Suprapubic skin (tissue), 4 donors: ENCODE data around the gene SLC10A3.

Experiments
- EP300 ChIP-seq: sonication (generic); formaldehyde crosslinking; IDR thresholded peaks from one replicate; pipeline ENCODE4 v1.6.1; 2017; ENCODE audit warnings: antibody characterized with exemption
- POLR2A ChIP-seq, 2 donors: fragments of 450-650 bp; IDR thresholded peaks; one replicate each; pipeline ENCODE4 v1.6.1; 2017; ENCODE audit warnings: antibody characterized with exemption in 2 of 2, mild to moderate bottlenecking in 2 of 2, moderate library complexity in 2 of 2
- POLR2AphosphoS5 ChIP-seq, 3 donors: sonication (generic); formaldehyde crosslinking; IDR thresholded peaks; one replicate each; pipeline ENCODE4 v1.6.1; 2017; ENCODE audit warnings: antibody characterized with exemption in 3 of 3
- TF ChIP-seq, protein P1 (sequence below), 2 donors: fragments of 200-600 bp in 1 of 2; fragments of 450-650 bp in 1 of 2; sonication (generic) in 1 of 2; IDR thresholded peaks; one replicate each; pipeline ENCODE4 v1.5.1; 2016 to 2019; ENCODE audit warnings: antibody characterized with exemption in 2 of 2, mild to moderate bottlenecking in 1 of 2, moderate library complexity in 1 of 2

DNA sequence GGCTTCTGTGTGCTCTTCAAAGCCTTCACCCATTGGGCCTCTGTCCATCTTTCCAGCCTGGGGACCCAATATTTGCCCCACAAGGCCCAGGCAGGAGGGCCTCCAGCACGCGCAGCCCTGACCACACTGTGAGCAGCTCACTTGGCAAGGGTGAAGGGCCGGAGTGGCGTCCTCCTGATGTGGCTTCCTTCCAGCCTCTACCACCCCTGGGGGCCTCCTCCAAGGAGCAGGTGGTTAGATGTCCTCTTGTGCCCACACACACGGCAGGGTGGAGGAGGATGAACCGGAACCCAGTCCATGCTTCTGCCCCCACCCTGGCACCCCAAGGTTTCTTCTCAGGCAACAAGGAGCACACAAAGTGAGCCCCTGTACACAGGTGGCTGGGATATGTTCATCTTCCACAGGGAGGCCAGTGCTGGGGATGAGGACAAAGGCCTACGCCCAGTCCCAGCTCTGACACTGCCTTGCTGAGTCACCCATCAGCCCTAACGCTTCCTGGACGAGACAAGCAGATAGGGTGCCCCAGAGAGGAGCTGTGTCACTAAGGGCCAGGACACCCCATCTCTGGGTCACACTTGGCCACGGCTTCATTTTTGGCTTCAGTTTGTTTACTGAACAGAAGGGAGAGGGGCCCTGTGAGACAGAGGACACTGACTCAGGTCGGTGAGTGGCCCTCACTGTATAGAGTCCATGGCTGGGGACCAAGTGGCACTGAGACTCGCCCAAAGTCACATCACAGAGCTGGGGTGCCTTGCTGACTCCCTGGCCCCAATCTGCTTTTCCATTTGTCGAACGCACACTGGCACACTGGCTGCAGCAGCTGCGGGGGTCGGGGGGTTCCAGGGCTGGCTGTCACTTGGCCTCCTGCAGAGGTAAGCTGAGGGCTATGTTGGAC is 5.9 kb downstream of the SLC10A3 start:
- TF ChIP-seq, protein P1, sequence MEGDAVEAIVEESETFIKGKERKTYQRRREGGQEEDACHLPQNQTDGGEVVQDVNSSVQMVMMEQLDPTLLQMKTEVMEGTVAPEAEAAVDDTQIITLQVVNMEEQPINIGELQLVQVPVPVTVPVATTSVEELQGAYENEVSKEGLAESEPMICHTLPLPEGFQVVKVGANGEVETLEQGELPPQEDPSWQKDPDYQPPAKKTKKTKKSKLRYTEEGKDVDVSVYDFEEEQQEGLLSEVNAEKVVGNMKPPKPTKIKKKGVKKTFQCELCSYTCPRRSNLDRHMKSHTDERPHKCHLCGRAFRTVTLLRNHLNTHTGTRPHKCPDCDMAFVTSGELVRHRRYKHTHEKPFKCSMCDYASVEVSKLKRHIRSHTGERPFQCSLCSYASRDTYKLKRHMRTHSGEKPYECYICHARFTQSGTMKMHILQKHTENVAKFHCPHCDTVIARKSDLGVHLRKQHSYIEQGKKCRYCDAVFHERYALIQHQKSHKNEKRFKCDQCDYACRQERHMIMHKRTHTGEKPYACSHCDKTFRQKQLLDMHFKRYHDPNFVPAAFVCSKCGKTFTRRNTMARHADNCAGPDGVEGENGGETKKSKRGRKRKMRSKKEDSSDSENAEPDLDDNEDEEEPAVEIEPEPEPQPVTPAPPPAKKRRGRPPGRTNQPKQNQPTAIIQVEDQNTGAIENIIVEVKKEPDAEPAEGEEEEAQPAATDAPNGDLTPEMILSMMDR (IDR thresholded peaks at IDR 0.05): no peak
- no peak for TF ChIP-seq POLR2AphosphoS5 (IDR thresholded peaks at IDR 0.05)
- no peak for TF ChIP-seq EP300
- no peak for TF ChIP-seq POLR2A (IDR thresholded peaks at IDR 0.05)
